Activated T-helper 2 cell treated with anti-CD3 and anti-CD28 coated beads, Interferon-gamma antibody, Interleukin-2, Interleukin-4, amounts not matched to agents 10 μg/mL and 5 μg/mL and 100 μg/mL, durations not matched to agents 14 hours and 24 hours and 36 hours (primary cell): ENCODE results near the gene APBB2. TPM values are rescaled to one million over a fixed set of nuclear protein-coding genes. Genes with fewer than 3 reads are reported as not detected.

ENCODE experiments used
- DNase-seq: peaks from one replicate; pipeline ENCODE4 v3.0.0; 2021; ENCODE audit warnings: low spot score
- H3K27ac Mint-ChIP-seq: one replicate; pipeline ENCODE4 v1.8.0; 2021; ENCODE audit warnings: mixed read lengths
- H3K27me3 Mint-ChIP-seq: one replicate; pipeline ENCODE4 v1.8.0; 2021; ENCODE audit warnings: low read depth, mixed read lengths
- H3K36me3 Mint-ChIP-seq: one replicate; pipeline ENCODE4 v1.8.0; 2021; ENCODE audit warnings: low read depth, mixed read lengths
- H3K4me1 Mint-ChIP-seq: one replicate; pipeline ENCODE4 v1.8.0; 2021; ENCODE audit warnings: low read depth, mixed read lengths
- H3K4me3 Mint-ChIP-seq: one replicate; pipeline ENCODE4 v1.8.0; 2021; ENCODE audit warnings: low read depth, mild to moderate bottlenecking, moderate library complexity, mixed read lengths
- H3K9me3 Mint-ChIP-seq: one replicate; pipeline ENCODE4 v1.8.0; 2021; ENCODE audit warnings: mixed read lengths
- intact Hi-C: fragments of 100-400 bp; cut with micrococcal nuclease; formaldehyde crosslinking; loops from one replicate; pipeline ENCODE4 v1.15.1; 2023
- total RNA-seq: library from RNA; stranded (reverse); gene quantifications from 2 replicates; pipeline ENCODE4 v1.2.3, GENCODE V29; 2022

The APBB2 gene
- total RNA-seq, 1 donor from 2014 or later, result 0.73 TPM

DNA sequence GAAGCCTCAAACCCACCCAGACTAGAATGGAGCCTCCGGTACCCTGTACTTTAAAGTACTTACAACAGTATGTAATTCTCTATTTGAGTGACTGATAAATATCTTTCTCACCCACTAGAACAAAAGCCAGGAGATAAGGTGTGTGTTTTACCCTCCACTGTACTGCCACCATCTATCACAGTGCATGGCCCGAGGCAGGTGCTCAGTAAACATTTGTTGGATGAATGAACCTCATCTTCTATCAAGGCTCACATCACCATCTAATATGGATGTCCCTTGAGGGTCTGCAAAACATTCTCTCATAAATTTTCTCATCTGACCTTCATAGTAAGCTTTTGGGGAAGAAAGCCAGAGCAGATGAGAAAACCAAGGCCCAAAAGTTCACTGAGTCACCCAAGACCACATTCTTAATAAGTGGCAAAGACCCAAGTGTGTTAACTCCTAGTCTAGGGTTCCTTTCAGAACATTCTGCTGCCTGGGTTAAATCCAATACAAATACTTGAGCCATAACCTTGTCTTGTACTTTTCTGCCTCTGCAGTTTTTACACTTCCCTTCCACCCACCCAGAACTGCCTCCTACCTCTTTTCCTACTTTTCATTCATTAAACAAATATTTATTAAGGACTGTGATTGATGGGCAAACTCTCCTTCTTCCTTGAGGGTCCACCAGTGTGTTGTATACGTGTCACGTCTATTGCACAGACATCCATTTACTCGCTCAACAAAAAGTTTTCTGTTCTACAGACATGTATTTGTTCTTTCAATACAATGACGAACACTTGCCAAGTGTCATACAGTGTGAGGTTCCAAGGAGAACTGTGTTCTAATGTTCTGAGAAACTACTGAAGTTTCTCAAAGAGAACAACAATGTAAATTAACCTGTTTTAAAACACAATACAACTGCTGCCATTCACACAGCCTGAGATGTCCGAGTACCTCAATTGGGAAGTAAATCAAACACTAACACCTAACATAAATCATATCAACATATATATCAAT lies 35.7 kb downstream of the APBB2 start:
- Mint-ChIP-seq H3K9me3 (no peaks in the 10 kb centered on the region), H3K4me1 (no peaks in the 10 kb centered on the region), H3K27ac (no peak overlapping the region), H3K36me3 (no peaks in the 10 kb centered on the region), H3K4me3 (no peak overlapping the region), H3K27me3 (peaks cover 4% of the 10 kb centered on the region)
- intact Hi-C loops, result no loop called here
- DNase-seq, result no peak

GRCh38 chr4:41177016-41177415 lies 37.3 kb downstream of the APBB2 start:
- Mint-ChIP-seq H3K36me3 (no peaks in the 10 kb centered on the region), H3K4me3 (no peak overlapping the region), H3K27ac (no peak overlapping the region), H3K9me3 (no peaks in the 10 kb centered on the region), H3K4me1 (no peaks in the 10 kb centered on the region), H3K27me3 (peaks cover 4% of the 10 kb centered on the region)
- intact Hi-C loops, result no loop called here
- no peak for DNase-seq

DNA sequence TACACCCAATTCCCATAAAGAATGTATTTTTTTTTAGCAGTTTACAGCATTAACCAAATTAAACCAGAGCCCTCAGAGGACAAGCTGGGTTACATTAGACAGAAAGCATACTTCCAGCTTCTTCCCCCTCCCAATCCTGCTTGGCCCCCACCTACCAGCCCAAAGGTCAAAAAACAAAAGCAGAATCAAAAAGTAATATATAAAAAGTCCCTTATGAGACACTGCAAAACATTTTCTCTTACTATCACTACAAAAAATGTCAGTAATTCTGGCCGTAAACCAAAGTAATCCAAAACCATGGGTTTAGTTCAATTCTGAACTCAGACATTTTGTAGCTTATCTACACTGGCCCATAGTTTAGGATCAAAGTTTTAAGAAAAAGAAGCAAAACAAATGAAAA lies 38.0 kb downstream of the APBB2 start:
- Mint-ChIP-seq H3K9me3 (no peaks in the 10 kb centered on the region), H3K4me3 (no peak overlapping the region), H3K27ac (no peak overlapping the region), H3K36me3 (no peaks in the 10 kb centered on the region), H3K4me1 (no peaks in the 10 kb centered on the region), H3K27me3 (peaks cover 4% of the 10 kb centered on the region)
- no peak for DNase-seq
- intact Hi-C loops, result no loop called here

DNA sequence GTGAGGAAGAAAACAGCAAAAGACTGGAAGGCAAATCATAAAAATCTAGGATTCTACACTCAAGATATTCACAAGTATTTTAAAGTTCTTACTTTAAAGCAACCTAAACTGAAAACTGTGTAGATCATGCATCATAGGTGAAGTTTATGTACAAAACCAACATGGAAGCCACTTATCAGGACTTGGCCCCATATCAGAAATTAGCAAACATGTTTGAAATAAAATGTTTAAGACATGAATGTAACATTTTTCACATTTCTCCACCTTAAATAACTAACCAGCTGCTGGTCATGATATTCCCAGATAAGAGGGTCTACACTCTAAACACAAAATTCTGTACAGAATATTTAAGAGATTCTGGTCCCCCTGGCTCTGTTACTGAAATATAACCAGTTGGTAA lies 38.5 kb downstream of the APBB2 start:
- Mint-ChIP-seq H3K36me3 (no peaks in the 10 kb centered on the region), H3K9me3 (no peaks in the 10 kb centered on the region), H3K27me3 (peaks cover 4% of the 10 kb centered on the region), H3K27ac (no peak overlapping the region), H3K4me3 (no peak overlapping the region), H3K4me1 (no peaks in the 10 kb centered on the region)
- intact Hi-C loops, result no loop called here
- DNase-seq, result no peak

- H3K36me3 Mint-ChIP-seq, result no peaks in the 10 kb centered on the region
- DNase-seq, result no peak
- peaks cover 4% of the 10 kb centered on the region for H3K27me3 Mint-ChIP-seq
- no peak overlapping the region for H3K27ac Mint-ChIP-seq
- intact Hi-C loops, result no loop called here
- H3K4me3 Mint-ChIP-seq, result no peak overlapping the region
- H3K9me3 Mint-ChIP-seq, result no peaks in the 10 kb centered on the region
- no peaks in the 10 kb centered on the region for H3K4me1 Mint-ChIP-seq
Observed at GRCh38 chr4:41174444-41174843, 39.9 kb downstream of the APBB2 start.

- intact Hi-C loops, result no loop called here
- no peak for DNase-seq
- Mint-ChIP-seq H3K27ac (no peak overlapping the region), H3K4me1 (no peaks in the 10 kb centered on the region), H3K9me3 (no peaks in the 10 kb centered on the region), H3K36me3 (no peaks in the 10 kb centered on the region), H3K4me3 (no peak overlapping the region), H3K27me3 (peaks cover 4% of the 10 kb centered on the region)
Observed at GRCh38 chr4:41172786-41173185, 41.6 kb downstream of the APBB2 start.

DNA sequence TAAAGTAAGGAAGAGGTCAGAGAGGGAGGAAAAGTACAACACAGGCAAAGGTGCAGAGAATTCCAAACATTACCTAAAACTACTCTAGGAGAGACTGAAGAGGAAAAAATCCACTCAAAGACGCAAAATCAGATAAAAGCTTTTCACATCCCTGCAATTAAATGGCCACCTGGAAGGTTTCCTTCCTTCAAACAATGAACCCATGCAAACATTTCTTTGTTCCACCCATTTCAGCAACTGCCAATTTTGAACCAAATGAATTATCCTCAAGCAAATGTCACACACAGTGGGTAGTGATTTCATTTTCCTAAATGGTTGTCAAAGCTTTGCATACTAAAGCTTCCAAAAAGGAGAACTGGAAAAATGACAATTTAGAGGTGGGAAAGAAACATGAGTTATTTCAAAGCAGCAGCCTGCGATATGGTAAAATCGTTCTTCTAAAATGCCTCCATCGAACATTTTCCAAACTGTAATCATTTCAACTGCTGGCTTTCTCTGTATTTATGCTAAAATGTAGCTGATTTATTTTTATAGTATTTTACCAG lies 45.0 kb downstream of the APBB2 start:
- Mint-ChIP-seq H3K4me3 (no peak overlapping the region), H3K4me1 (no peaks in the 10 kb centered on the region), H3K9me3 (no peaks in the 10 kb centered on the region), H3K27me3 (no peaks in the 10 kb centered on the region), H3K27ac (no peak overlapping the region), H3K36me3 (no peaks in the 10 kb centered on the region)
- intact Hi-C loops, result no loop called here
- DNase-seq, result no peak

- no peaks in the 10 kb centered on the region for H3K36me3 Mint-ChIP-seq
- H3K27ac Mint-ChIP-seq, result no peak overlapping the region
- H3K4me1 Mint-ChIP-seq, result no peaks in the 10 kb centered on the region
- H3K4me3 Mint-ChIP-seq, result no peak overlapping the region
- no peaks in the 10 kb centered on the region for H3K27me3 Mint-ChIP-seq
- intact Hi-C loops, result no loop called here
- no peaks in the 10 kb centered on the region for H3K9me3 Mint-ChIP-seq
- DNase-seq, result no peak
Observed at GRCh38 chr4:41167191-41167590, 47.2 kb downstream of the APBB2 start.

DNA sequence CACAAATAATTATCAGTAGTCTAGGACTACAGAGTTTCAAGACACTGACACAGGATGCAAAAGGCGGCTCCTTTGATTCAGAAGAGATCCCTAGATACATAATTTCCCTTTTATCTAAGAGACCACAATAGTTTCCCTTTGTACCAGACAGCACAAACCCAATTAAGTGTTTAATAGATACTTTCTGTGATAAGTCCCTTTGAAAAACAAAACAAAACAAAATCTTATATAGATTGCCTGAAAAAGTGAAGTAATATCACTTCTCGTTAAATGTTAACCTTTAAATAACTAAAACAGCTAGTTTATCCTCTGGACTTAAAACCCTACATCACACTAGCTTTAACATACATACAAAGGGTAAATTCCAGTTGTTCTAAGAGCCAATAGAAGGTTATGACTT lies 49.9 kb downstream of the APBB2 start:
- H3K9me3 Mint-ChIP-seq, result no peaks in the 10 kb centered on the region
- H3K36me3 Mint-ChIP-seq, result no peaks in the 10 kb centered on the region
- H3K27me3 Mint-ChIP-seq, result no peaks in the 10 kb centered on the region
- no peak for DNase-seq
- H3K4me1 Mint-ChIP-seq, result no peaks in the 10 kb centered on the region
- no peak overlapping the region for H3K4me3 Mint-ChIP-seq
- intact Hi-C loops, result no loop called here
- H3K27ac Mint-ChIP-seq, result no peak overlapping the region

- Mint-ChIP-seq H3K4me3 (no peak overlapping the region), H3K36me3 (no peaks in the 10 kb centered on the region), H3K9me3 (no peaks in the 10 kb centered on the region), H3K27me3 (no peaks in the 10 kb centered on the region), H3K27ac (no peak overlapping the region), H3K4me1 (no peaks in the 10 kb centered on the region)
- intact Hi-C loops, result no loop called here
- no peak for DNase-seq
Observed at GRCh38 chr4:41161355-41161754, 53.0 kb downstream of the APBB2 start.

DNA sequence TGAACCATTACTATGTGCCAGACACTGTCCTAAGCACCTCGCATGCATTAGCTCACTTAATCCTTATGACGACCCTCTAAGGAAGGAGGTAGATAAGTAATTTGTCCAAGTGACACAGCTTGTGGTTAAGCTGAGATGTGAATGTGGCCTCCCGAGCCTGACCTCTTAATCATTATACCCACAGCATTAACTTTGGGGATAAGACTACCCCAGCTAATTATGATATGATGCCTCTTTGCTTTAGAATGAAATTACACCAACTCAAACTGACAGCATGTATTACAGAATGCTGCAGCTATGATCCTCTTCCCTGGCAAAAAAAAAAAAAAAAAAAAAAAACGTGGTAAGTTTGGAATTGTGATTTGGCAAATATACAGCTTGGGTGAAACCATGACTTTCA lies 53.5 kb downstream of the APBB2 start:
- Mint-ChIP-seq H3K4me1 (no peaks in the 10 kb centered on the region), H3K36me3 (no peaks in the 10 kb centered on the region), H3K27me3 (no peaks in the 10 kb centered on the region), H3K9me3 (no peaks in the 10 kb centered on the region), H3K27ac (no peak overlapping the region), H3K4me3 (no peak overlapping the region)
- DNase-seq, result no peak
- intact Hi-C loops, result no loop called here

DNA sequence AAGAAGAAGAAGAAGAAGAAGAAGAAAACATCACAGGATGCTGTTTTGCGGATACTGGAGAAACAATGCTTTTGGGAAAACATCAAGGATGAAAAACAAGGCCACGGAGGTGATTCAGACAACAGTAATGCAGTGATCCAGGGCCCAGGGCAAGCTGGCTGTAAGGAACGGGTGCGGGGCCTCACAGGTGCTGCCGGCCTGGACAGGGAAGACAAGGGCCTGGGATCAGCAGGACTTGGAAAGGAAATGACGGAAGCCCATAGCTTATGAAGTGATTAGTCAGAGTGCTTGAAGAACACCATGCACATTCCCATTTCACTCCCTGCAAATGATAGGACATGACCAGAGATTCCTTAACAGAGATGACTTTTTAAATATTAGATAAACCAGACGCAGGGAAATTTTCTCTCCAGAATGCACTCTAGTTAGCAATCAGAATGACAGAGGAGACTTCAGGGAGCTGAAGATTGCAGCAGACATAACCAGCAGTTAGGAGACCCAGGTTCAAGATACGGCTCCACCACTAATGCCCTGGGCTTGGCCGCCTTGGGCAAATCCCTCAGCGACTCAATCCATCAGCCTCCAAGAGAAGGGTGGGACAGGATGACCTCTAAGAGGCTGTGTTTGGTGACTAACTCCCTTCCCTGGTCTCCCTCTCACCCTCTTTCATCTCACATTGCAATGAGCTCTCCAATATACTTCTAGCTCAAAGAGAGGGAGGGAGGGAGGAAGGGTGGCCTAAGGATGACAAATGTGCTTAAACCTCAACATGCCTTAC lies 54.1 kb downstream of the APBB2 start:
- no peaks in the 10 kb centered on the region for H3K4me1 Mint-ChIP-seq
- H3K4me3 Mint-ChIP-seq, result no peak overlapping the region
- intact Hi-C loops, result no loop called here
- DNase-seq, result no peak
- no peaks in the 10 kb centered on the region for H3K27me3 Mint-ChIP-seq
- H3K27ac Mint-ChIP-seq, result no peak overlapping the region
- no peaks in the 10 kb centered on the region for H3K36me3 Mint-ChIP-seq
- no peaks in the 10 kb centered on the region for H3K9me3 Mint-ChIP-seq

- no peaks in the 10 kb centered on the region for H3K36me3 Mint-ChIP-seq
- DNase-seq, result no peak
- H3K4me3 Mint-ChIP-seq, result no peak overlapping the region
- no peaks in the 10 kb centered on the region for H3K9me3 Mint-ChIP-seq
- H3K27ac Mint-ChIP-seq, result no peak overlapping the region
- H3K27me3 Mint-ChIP-seq, result no peaks in the 10 kb centered on the region
- intact Hi-C loops, result no loop called here
- H3K4me1 Mint-ChIP-seq, result no peaks in the 10 kb centered on the region
Observed at GRCh38 chr4:41158756-41159155, 55.6 kb downstream of the APBB2 start.
